GM12878 (cell line): Measurements from ENCODE around the gene POLDIP3. TPM values are rescaled to one million over a fixed set of nuclear protein-coding genes. Genes with fewer than 3 reads are reported as not detected.

ENCODE experiments used
- ATAC-seq: fragments of 200-7000 bp; cut with Tn5 transposase; 3 replicates; pipeline ENCODE4 v1.9.1; 2020; ENCODE audit warnings: mild to moderate bottlenecking, moderate library complexity
- BruUV-seq: library from RNA; stranded (reverse); fragments of 400-500 nt; replicated peaks from 2 replicates; lab custom pipeline; 2021; lab: Mats Ljungman, UMichigan
- CTCF ChIA-PET: fragments of 300-600 bp; sonication (Branson Sonifier 250); formaldehyde crosslinking; extraction: SDS; loops from one replicate; lab custom pipeline; 2021; ENCODE audit warnings: inconsistent platforms; lab: Yijun Ruan, JAX
- POLR2A ChIA-PET: fragments of 350-600 bp; formaldehyde crosslinking; extraction: SDS; loops from one replicate; lab custom pipeline; 2021; ENCODE audit warnings: inconsistent platforms; lab: Charles Lee
- RAD21 ChIA-PET: fragments of 300-600 bp; sonication (Branson Sonifier 250); formaldehyde crosslinking; loops from one replicate; lab custom pipeline; 2023; ENCODE audit warnings: antibody characterized with exemption; ENCODE audit not compliant: unreplicated experiment; lab: Charles Lee
- SMC1A ChIA-PET: fragments of 300-600 bp; sonication (Branson Sonifier 250); formaldehyde crosslinking; loops from one replicate; lab custom pipeline; 2023; ENCODE audit not compliant: unreplicated experiment, uncharacterized antibody; lab: Charles Lee
- DNase-seq: peaks from one replicate; pipeline ENCODE4 v3.0.0-alpha.2; 2011; ENCODE audit warnings: low read depth, low spot score
- FAIRE-seq: peaks from 3 replicates; lab custom pipeline; 2011; peaks lifted over from hg19 to GRCh38; lab: Jason Lieb, UNC
- H2AFZ ChIP-seq: 2 replicates; pipeline ENCODE4 v1.6.0; 2011; ENCODE audit warnings: low read depth, low read length, control low read depth; ENCODE audit not compliant: control insufficient read depth
- H3K27ac ChIP-seq: 2 replicates; pipeline ENCODE4 v1.5.1; 2011; ENCODE audit warnings: control low read depth; ENCODE audit not compliant: control insufficient read depth, insufficient read depth
- H3K27me3 ChIP-seq, 2 experiments: replicated peaks in 1 of 2; 2 replicates each; pipeline versions ENCODE4 v1.6.0 to v1.6.1; 2011; ENCODE audit warnings: low read length in 1 of 2; ENCODE audit not compliant: control insufficient read depth in 2 of 2, insufficient read depth in 2 of 2
- H3K36me3 ChIP-seq, 2 experiments: 2 replicates each; pipeline ENCODE4 v1.5.1; 2011; ENCODE audit warnings: low read length in 1 of 2; ENCODE audit not compliant: control insufficient read depth in 2 of 2, insufficient read depth in 2 of 2
- H3K4me1 ChIP-seq: 2 replicates; pipeline ENCODE4 v1.6.1; 2011; ENCODE audit warnings: mild to moderate bottlenecking, low read length, moderate library complexity, mixed read lengths; ENCODE audit not compliant: control insufficient read depth, insufficient read depth
- H3K4me2 ChIP-seq: 2 replicates; pipeline ENCODE4 v1.6.0; 2011; ENCODE audit warnings: control low read depth; ENCODE audit not compliant: control insufficient read depth, insufficient read depth
- H3K4me3 ChIP-seq: fragments of 200-600 bp; sonication (generic); 2 replicates; pipeline ENCODE4 v1.5.1; 2016
- H3K79me2 ChIP-seq: 2 replicates; pipeline ENCODE4 v1.6.0; 2011; ENCODE audit warnings: low read length; ENCODE audit not compliant: control insufficient read depth, insufficient read depth
- H3K9ac ChIP-seq: 2 replicates; pipeline ENCODE4 v1.8.0; 2011; ENCODE audit warnings: low read length, control low read depth, mixed read lengths; ENCODE audit not compliant: control insufficient read depth, insufficient read depth
- H3K9me3 ChIP-seq: replicated peaks from 3 replicates; pipeline ENCODE4 v1.5.1; 2011; ENCODE audit warnings: mild to moderate bottlenecking, low read length; ENCODE audit not compliant: control insufficient read depth, insufficient read depth
- H4K20me1 ChIP-seq: 2 replicates; pipeline ENCODE4 v1.6.0; 2011; ENCODE audit not compliant: control insufficient read depth, insufficient read depth
- IKZF1 ChIP-seq: fragments of 450-650 bp; conservative IDR thresholded peaks from 2 replicates; pipeline ENCODE4 v1.6.1; 2017; ENCODE audit warnings: antibody characterized with exemption, mild to moderate bottlenecking
- PAX5 ChIP-seq: IDR thresholded peaks from 2 replicates; pipeline ENCODE4 v1.6.1; 2011; ENCODE audit warnings: low read depth, low read length, borderline replicate concordance
- YBX1 ChIP-seq: fragments of 450-650 bp; IDR thresholded peaks from 2 replicates; pipeline ENCODE4 v1.6.1; 2016; ENCODE audit warnings: antibody characterized with exemption
- WGBS: methylation state at CpG from one replicate; pipeline ENCODE4 v1.1.6; 2016; ENCODE audit warnings: low lambda C conversion rate; ENCODE audit not compliant: insufficient replicate concordance, insufficient coverage; ENCODE audit errors: missing lambda C conversion rate; 5-methylcytosine and 5-hydroxymethylcytosine counted together
- in situ Hi-C: fragments of 300-500 bp; cut with MboI; formaldehyde crosslinking; loops from 9 replicates; pipeline ENCODE4 v1.14.3; 2018; ENCODE audit warnings: mixed read lengths
- intact Hi-C: fragments of 100-400 bp; cut with micrococcal nuclease; formaldehyde crosslinking; loops from one replicate; pipeline ENCODE4 v1.14.2; 2022; ENCODE audit not compliant: unreplicated experiment
- polyA plus RNA-seq, 11 experiments: library from polyadenylated mRNA; depleted of rRNA in 4 of 11; unstranded in 6 of 11; stranded (reverse) in 5 of 11; fragments of >200 nt; fragmentation: Nextera tagmentation in 4 of 11; fragmentation: Illumina TruSeq in 1 of 11; extraction: Ambion mirVana in 4 of 11; extraction: Trizol in 1 of 11; gene quantifications; 1 replicate in 1 of 11; 2 replicates in 10 of 11; pipeline versions ENCODE4 v1.2.1 to v1.2.3, GENCODE V29; 2011 to 2016; ENCODE audit warnings: inconsistent platforms in 2 of 11, missing spikeins in 2 of 11, low read depth in 1 of 11
- total RNA-seq, 4 experiments: library from RNA; depleted of rRNA in 3 of 4; stranded (reverse); fragments of >200 nt in 3 of 4; fragmentation: Illumina TruSeq in 1 of 4; extraction: Trizol in 1 of 4; gene quantifications; 2 replicates each; pipeline versions ENCODE4 v1.2.1 to v1.2.3, GENCODE V29; 2013 to 2021

Gene POLDIP3
- total and polyA plus RNA-seq, 10 of the 15 experiments (the other 5 are each of a cell fraction or from before 2014, with no cell fraction given), result 14.8 to 60.2 (median 49.5) TPM

DNA sequence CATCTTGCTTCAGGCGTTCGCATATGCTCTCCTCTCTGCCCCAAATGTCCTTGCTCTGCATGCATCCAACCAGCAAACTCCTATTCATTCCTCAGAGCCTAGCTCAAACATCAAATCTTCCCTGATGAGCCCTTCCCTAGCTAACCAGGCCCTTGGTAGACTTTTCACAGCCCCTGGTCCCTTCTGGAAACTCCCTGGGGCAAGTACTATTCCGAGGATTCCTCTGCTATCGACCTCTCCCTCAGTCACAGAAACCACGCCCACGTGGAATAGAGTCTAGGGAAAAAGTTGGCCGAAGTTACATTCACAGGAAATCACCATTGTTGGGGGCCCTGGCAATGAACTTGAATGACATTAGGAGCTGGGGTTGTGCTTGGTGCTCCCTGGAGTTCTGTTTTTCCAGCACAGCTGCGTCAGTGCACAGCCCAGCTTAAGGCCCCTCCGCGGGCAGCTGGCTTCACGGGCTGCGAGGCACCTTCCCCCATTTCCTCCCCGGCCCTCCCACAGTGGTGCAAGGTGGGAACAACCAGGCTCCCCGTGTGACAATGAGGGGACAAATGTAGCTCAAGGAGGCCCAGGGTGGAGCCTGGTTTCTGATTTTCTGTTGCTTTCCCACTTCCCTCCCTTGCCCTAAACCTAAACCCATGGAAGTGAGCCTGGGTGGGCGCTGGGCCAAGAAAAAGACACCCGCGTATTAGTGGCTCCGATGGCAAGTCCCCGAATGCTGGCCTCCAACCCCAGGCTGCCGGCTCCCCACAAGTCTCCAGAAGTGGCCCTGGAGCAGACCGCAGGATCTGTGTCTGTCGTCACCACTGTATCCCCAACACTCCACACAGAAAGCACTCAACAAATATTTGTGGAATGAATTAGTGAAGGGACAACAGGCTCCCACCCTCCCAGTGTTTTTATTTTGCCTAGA lies 30.0 kb upstream of the POLDIP3 start:
- Histone ChIP-seq H3K36me3 (no peaks in the 10 kb centered on the region), H3K79me2 (peaks cover 66% of the 10 kb centered on the region), H3K27me3 (no peaks in the 10 kb centered on the region), H4K20me1 (no peaks in the 10 kb centered on the region), H3K4me3 (peak overlapping the region; percentile 100; the same call in 1 of the 2 replicates), H2AFZ (no peak overlapping the region), H3K9ac (peak overlapping the region; percentile 38; the same call in 1 of the 2 replicates), H3K27ac (peak overlapping the region; percentile 84), H3K9me3 (no peaks in the 10 kb centered on the region), H3K4me1 (peaks cover 42% of the 10 kb centered on the region), H3K4me2 (peak overlapping the region; percentile 71)
- ATAC-seq (no peak), DNase-seq (no peak), FAIRE-seq (peak; percentile 18)
- ChIA-PET SMC1A (interaction anchor here (0.8 to 2.6 kb wide), 6 partner anchors 10 to 120 kb away, joined by 3 to 18 read pairs (median 4); no protein-coding TSS in a partner anchor), CTCF (interaction anchor here (1.3 to 3.4 kb wide), 4 partner anchors 11 to 223 kb away, joined by 5 to 17 read pairs (median 10); no protein-coding TSS in a partner anchor), RAD21 (interaction anchor here (0.6 to 3.7 kb wide), 5 partner anchors 9 to 223 kb away, joined by 3 to 19 read pairs (median 4); partner anchors contain the start of gene POLDIP3), POLR2A (interaction anchor here (0.6 to 1.0 kb wide), 3 partner anchors 11 to 679 kb away, joined by 3 to 8 read pairs (median 3); no protein-coding TSS in a partner anchor)
- in situ Hi-C loops (no loop called here), intact Hi-C loops (no loop called here)
- 88% methylated on average over 22 of the region's 22 CpGs for WGBS
- TF ChIP-seq PAX5 (no peak), IKZF1 (peak; percentile 61), YBX1 (no peak)
- BruUV-seq, result TSS peak; percentile 17
